ENCODE results near the gene PSME2. TPM values are rescaled to one million over a fixed set of nuclear protein-coding genes. Genes with fewer than 3 reads are reported as not detected.

PSME2 gene
- total RNA-seq (2021; ENCODE audit: unreplicated experiment) (188 TPM), Bru-seq, nascent RNA (percentile 86 among the genes with signal in this experiment), BruChase-seq, experiment 1, labeled RNA remaining after a 2-hour chase (percentile 87 among the genes with signal in this experiment), BruChase-seq, experiment 2, labeled RNA remaining after a 6-hour chase (percentile 89 among the genes with signal in this experiment)
- polyA plus RNA-seq (2012; ENCODE audit: insufficient read length), result 190 TPM
- long read RNA-seq, transcript PSME2-205 (2 exons, 496 nt), result minor isoform, 56 of 267 reads
- long read RNA-seq, transcript PSME2-201 (11 exons, 1,404 nt), result major isoform, 167 of 267 reads
- long read RNA-seq, transcript PSME2-206 (1 exons, 643 nt), result minor isoform, 10 of 267 reads
- long read RNA-seq, partial matches to known transcripts, result 6 of 267 reads
- long read RNA-seq, other reads (novel, unspliced or antisense), result 22 of 267 reads

- no peak for TF ChIP-seq CTCF (IDR thresholded peaks at IDR 0.05)
- no peak for TF ChIP-seq SIN3A (IDR thresholded peaks at IDR 0.05; ENCODE audit: borderline replicate concordance, insufficient read depth, low read depth, low read length)
- no peak for TF ChIP-seq TCF7L2 (IDR thresholded peaks at IDR 0.05; ENCODE audit: low read depth, low read length)
- no peak for TF ChIP-seq POLR2AphosphoS5 (IDR thresholded peaks at IDR 0.05; ENCODE audit: low read depth, low read length)
- no peak for TF ChIP-seq REST (IDR thresholded peaks at IDR 0.05; ENCODE audit: insufficient read depth in 1 of 2, low read depth in 2 of 2, low read length in 1 of 2)
- peak; percentile 38 for DNase-seq (ENCODE audit: low read depth, low spot score)
- no peaks in the 10 kb centered on the region for H3K27me3 ChIP-seq (ENCODE audit: control insufficient read depth, insufficient read depth, low read length)
- peak within 1 kb of the TSS; percentile 87 to 96 for H3K4me3 ChIP-seq (ENCODE audit: low read depth in 2 of 2, low read length in 2 of 2)
- ATAC-seq, result peak; percentile 88
- ChIA-PET POLR2A (interaction anchor here (0.9 to 1.0 kb wide), 2 partner anchors 9 to 32 kb away, joined by 3 to 5 read pairs; partner anchors contain the start of genes DCAF11 and NRL), CTCF (interaction anchor here (1.4 kb wide), 1 partner anchor 38 kb away, joined by 3 read pairs; no protein-coding TSS in a partner anchor)
- BruUV-seq (replicated peaks), result no TSS peak
- peaks cover 3% of the 10 kb centered on the region for H3K36me3 ChIP-seq (ENCODE audit: control insufficient read depth, insufficient read depth, low read length)
- H3K27ac ChIP-seq (ENCODE audit: low read length), result peak within 1 kb of the TSS; percentile 94
- H3K4me1 ChIP-seq (ENCODE audit: control insufficient read depth, insufficient read depth, low read length), result peaks cover 6% of the 10 kb centered on the region; the same call in 1 of the 2 replicates
- in situ Hi-C loops (cut with HindIII; ENCODE audit: low pct_unique_long_range_greater_than_20kb, low sequenced_read_pairs), result no loop called here
- intact Hi-C loops (cut with micrococcal nuclease; ENCODE audit: unreplicated experiment), result no loop called here
- no peaks in the 10 kb centered on the region for H3K9me3 ChIP-seq (ENCODE audit: control insufficient read depth, insufficient read depth, low read depth, low read length)
These were observed at the start of gene PSME2 for GRCh38 chr14:24146453-24146977. PSME2 (minus strand) TSS chr14:24146610; CDS start chr14:24146581, 29 bp downstream.

GRCh38 chr14:24195186-24196070 is 49.0 kb upstream of the PSME2 start, which contains the start of gene TM9SF1:
TM9SF1 (minus strand) TSS chr14:24195441; CDS start chr14:24195019, 422 bp downstream.
- no peak for DNase-seq (ENCODE audit: low read depth, low spot score)
- H3K9me3 ChIP-seq (ENCODE audit: control insufficient read depth, insufficient read depth, low read depth, low read length), result no peaks in the 10 kb centered on the region
- intact Hi-C loops (cut with micrococcal nuclease; ENCODE audit: unreplicated experiment), result no loop called here
- ChIA-PET CTCF (no interaction called here), POLR2A (no interaction called here)
- H3K4me3 ChIP-seq (ENCODE audit: low read depth in 2 of 2, low read length in 2 of 2), result peak within 1 kb of the TSS; percentile 68 to 73
- peak; percentile 34; the same call in 1 of the 2 replicates for TF ChIP-seq POLR2AphosphoS5 (IDR thresholded peaks at IDR 0.05; ENCODE audit: low read depth, low read length)
- TF ChIP-seq CTCF (IDR thresholded peaks at IDR 0.05), result no peak
- peak within 1 kb of the TSS; percentile 92 for H3K27ac ChIP-seq (ENCODE audit: low read length)
- peaks cover 4% of the 10 kb centered on the region for H3K36me3 ChIP-seq (ENCODE audit: control insufficient read depth, insufficient read depth, low read length)
- peaks cover 2% of the 10 kb centered on the region for H3K4me1 ChIP-seq (ENCODE audit: control insufficient read depth, insufficient read depth, low read length)
- in situ Hi-C loops (cut with HindIII; ENCODE audit: low pct_unique_long_range_greater_than_20kb, low sequenced_read_pairs), result no loop called here
- ATAC-seq, result peak; percentile 95
- BruUV-seq (replicated peaks), result no TSS peak
- H3K27me3 ChIP-seq (ENCODE audit: control insufficient read depth, insufficient read depth, low read length), result no peaks in the 10 kb centered on the region
